ENCODE data around the gene EARS2. TPM values are rescaled to one million over a fixed set of nuclear protein-coding genes. Genes with fewer than 3 reads are reported as not detected.

Gene EARS2
- total RNA-seq = 62.4 and 89.5 TPM in 2 replicates

GRCh38 chr16:23556881-23557778, at the start of gene EARS2, which contains the start of gene UBFD1:
TSS of gene EARS2 (minus strand) at chr16:23557350. CDS start at chr16:23557343, 7 bp downstream.
TSS of gene UBFD1 (plus strand) at chr16:23557727. CDS start at chr16:23557743, 16 bp downstream.

GRCh38 chr16:23595951-23596720, 39.0 kb upstream of the EARS2 start, which contains the start of gene NDUFAB1:
TSS of gene NDUFAB1 (minus strand) at chr16:23596316. CDS start at chr16:23596290, 26 bp downstream.

GRCh38 chr16:23510164-23510914, 46.8 kb downstream of the EARS2 start, which contains the start of gene GGA2:
TSS of gene GGA2 (minus strand) at chr16:23510494. CDS start at chr16:23510411, 83 bp downstream.

Other genes starting within 250 kb of the EARS2 start
- 8.7 and 9.6 TPM in 2 replicates for gene COG7, start 104.2 kb downstream of the EARS2 start, total RNA-seq
- 9.2 and 19.5 TPM in 2 replicates for gene GGA2, start 46.9 kb downstream of the EARS2 start, total RNA-seq
- gene UBFD1, start 377 bp upstream of the EARS2 start, total RNA-seq = 54.6 and 76.4 TPM in 2 replicates
- 77.8 and 91.6 TPM in 2 replicates for gene NDUFAB1, start 39.0 kb upstream of the EARS2 start, total RNA-seq
- gene PALB2, start 84.0 kb upstream of the EARS2 start, total RNA-seq = 8.9 and 14.3 TPM in 2 replicates
- gene DCTN5, start 84.1 kb upstream of the EARS2 start, total RNA-seq = 33.0 and 48.7 TPM in 2 replicates
- 1.9 and 6.0 TPM in 2 replicates for gene PLK1, start 121.5 kb upstream of the EARS2 start, total RNA-seq
- gene ERN2, start 155.9 kb upstream of the EARS2 start, total RNA-seq = 0.21 and 0.48 TPM in 2 replicates
- 0.24 and 1.3 TPM in 2 replicates for gene CHP2, start 197.7 kb upstream of the EARS2 start, total RNA-seq

Measured in tracheal epithelial cell (primary cell).